Left ventricle myocardium inferior (tissue), 1 donor: ENCODE measurements around the gene STAM. TPM values are rescaled to one million over a fixed set of nuclear protein-coding genes. Genes with fewer than 3 reads are reported as not detected.

Source experiments
- DNase-seq: peaks from one replicate; pipeline ENCODE4 v3.0.0-alpha.2; 2020
- H3K27ac ChIP-seq: fragments of 200-600 bp; replicated peaks from 2 replicates; pipeline ENCODE4 v1.8.0; 2021
- H3K27me3 ChIP-seq: fragments of 200-600 bp; 2 replicates; pipeline ENCODE4 v1.8.0; 2021; ENCODE audit warnings: low read depth
- H3K36me3 ChIP-seq: fragments of 200-600 bp; 2 replicates; pipeline ENCODE4 v1.8.0; 2021
- H3K4me1 ChIP-seq: fragments of 200-600 bp; 2 replicates; pipeline ENCODE4 v1.8.0; 2021
- H3K4me3 ChIP-seq: fragments of 200-600 bp; 2 replicates; pipeline ENCODE4 v1.8.0; 2021; ENCODE audit warnings: mild to moderate bottlenecking, moderate library complexity
- H3K9me3 ChIP-seq: fragments of 200-600 bp; replicated peaks from 2 replicates; pipeline ENCODE4 v1.8.0; 2021
- CTCF ChIP-seq: fragments of 200-600 bp; IDR thresholded peaks from 2 replicates; pipeline ENCODE4 v1.8.0; 2021; ENCODE audit warnings: antibody characterized with exemption, mild to moderate bottlenecking, borderline replicate concordance
- intact Hi-C: fragments of 100-400 bp; cut with micrococcal nuclease; formaldehyde crosslinking; loops from one replicate; pipeline ENCODE4 v1.11.0; 2022
- total RNA-seq: library from RNA; stranded (reverse); fragmentation: NEBNext Ultra II Directional; extraction: Animal tissue kit (Norgen Biotek cat#: 25700); gene quantifications from one replicate; pipeline ENCODE4 v1.2.1, GENCODE V29; 2021
- donor health status: DM: no; HTN: yes; CAD: no; lungs with severe emphysema.

STAM gene
- total RNA-seq, 1 donor from 2014 or later, result 21.3 TPM

GRCh38 chr10:17675638-17676037 is 31.7 kb downstream of the STAM start:
- Histone ChIP-seq H3K4me1 (peaks cover 56% of the 10 kb centered on the region), H3K27ac (no peak overlapping the region), H3K9me3 (peaks cover 11% of the 10 kb centered on the region), H3K36me3 (no peaks in the 10 kb centered on the region), H3K4me3 (no peak overlapping the region), H3K27me3 (no peaks in the 10 kb centered on the region)
- intact Hi-C loops, result no loop called here
- no peak for TF ChIP-seq CTCF
- DNase-seq, result no peak

GRCh38 chr10:17676919-17677318 is 33.0 kb downstream of the STAM start:
- DNase-seq, result no peak
- no peak for TF ChIP-seq CTCF
- H3K27me3 ChIP-seq, result no peaks in the 10 kb centered on the region
- H3K27ac ChIP-seq, result no peak overlapping the region
- H3K4me3 ChIP-seq, result no peak overlapping the region
- H3K4me1 ChIP-seq, result peaks cover 52% of the 10 kb centered on the region
- intact Hi-C loops, result no loop called here
- H3K36me3 ChIP-seq, result no peaks in the 10 kb centered on the region
- H3K9me3 ChIP-seq, result peaks cover 11% of the 10 kb centered on the region

- peaks cover 25% of the 10 kb centered on the region for H3K4me1 ChIP-seq
- intact Hi-C loops, result no loop called here
- no peaks in the 10 kb centered on the region for H3K27me3 ChIP-seq
- peaks cover 11% of the 10 kb centered on the region for H3K9me3 ChIP-seq
- TF ChIP-seq CTCF, result no peak
- no peaks in the 10 kb centered on the region for H3K36me3 ChIP-seq
- no peak overlapping the region for H3K4me3 ChIP-seq
- no peak for DNase-seq
- peak overlapping the region; percentile 30 for H3K27ac ChIP-seq
Observed at GRCh38 chr10:17682236-17682946, 38.4 kb downstream of the STAM start.

GRCh38 chr10:17683541-17683940 is 39.6 kb downstream of the STAM start:
- intact Hi-C loops, result no loop called here
- H3K27ac ChIP-seq, result no peak overlapping the region

GRCh38 chr10:17684537-17684936 is 40.6 kb downstream of the STAM start:
- H3K27me3 ChIP-seq, result no peaks in the 10 kb centered on the region
- H3K9me3 ChIP-seq, result peaks cover 4% of the 10 kb centered on the region
- no peak for TF ChIP-seq CTCF
- H3K27ac ChIP-seq, result no peak overlapping the region
- H3K4me1 ChIP-seq, result peaks cover 25% of the 10 kb centered on the region
- intact Hi-C loops, result no loop called here
- H3K4me3 ChIP-seq, result no peak overlapping the region
- no peak for DNase-seq
- peaks cover 1% of the 10 kb centered on the region for H3K36me3 ChIP-seq

More at GRCh38 chr10:17683541-17683940, 39.6 kb downstream of the STAM start:
- no peak overlapping the region for H3K4me3 ChIP-seq
- H3K36me3 ChIP-seq, result no peaks in the 10 kb centered on the region
- H3K27me3 ChIP-seq, result no peaks in the 10 kb centered on the region
- H3K4me1 ChIP-seq, result peaks cover 25% of the 10 kb centered on the region
- no peak for TF ChIP-seq CTCF
- no peak for DNase-seq
- H3K9me3 ChIP-seq, result peaks cover 11% of the 10 kb centered on the region
